Limb (tissue), 2 donors: ENCODE data around the gene ZNF747.
A peak's percentile ranks its signal among the peaks of the same experiment; 100 is the strongest.

Experiments used
- DNase-seq, 2 donors: peaks; one replicate each; pipeline ENCODE4 v3.0.0-alpha.2; 2016; ENCODE audit errors: extremely low spot score in 2 of 2

The ZNF747 gene

DNA sequence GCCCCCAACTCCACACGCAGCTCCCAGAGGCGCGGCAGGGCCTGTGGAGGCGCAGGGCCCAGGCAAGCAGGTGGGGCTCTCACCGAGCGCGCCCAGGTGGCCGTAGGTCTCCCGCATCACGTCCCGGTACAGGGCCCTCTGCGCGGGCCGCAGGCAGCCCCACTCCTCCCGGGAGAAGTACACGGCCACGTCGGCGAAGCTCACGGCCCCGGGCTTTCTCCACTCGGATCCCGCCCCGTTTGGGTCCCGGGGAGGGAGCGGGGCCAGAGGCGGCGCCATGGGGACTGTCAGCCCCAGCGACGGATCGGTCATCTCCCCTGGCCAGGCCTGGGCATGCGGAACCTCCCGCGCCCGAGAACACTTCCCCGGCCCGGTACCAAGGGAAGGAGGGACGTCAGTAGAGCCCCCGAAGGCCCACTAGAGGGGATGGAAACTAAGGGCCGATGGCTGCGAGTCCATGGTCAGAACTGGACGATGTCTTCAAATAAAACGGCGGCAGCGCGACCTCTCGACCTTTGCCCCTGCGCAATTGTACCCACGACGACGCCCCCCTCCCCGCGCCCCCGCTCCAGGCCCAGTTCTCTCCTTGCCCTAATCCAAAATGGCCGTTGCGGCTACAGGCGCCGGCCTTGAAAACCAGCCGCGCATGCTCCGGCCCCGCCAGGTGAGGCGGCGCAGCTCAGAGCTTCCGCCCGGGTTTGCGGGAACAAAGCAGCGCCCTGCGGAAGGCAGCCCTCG lies at the start of gene ZNF747:
ZNF747 (minus strand) TSS at position 491 of the 738 bp plus-strand sequence; CDS start at position 312, 179 bp downstream.
- DNase-seq: peak; percentile 88 to 95

DNA sequence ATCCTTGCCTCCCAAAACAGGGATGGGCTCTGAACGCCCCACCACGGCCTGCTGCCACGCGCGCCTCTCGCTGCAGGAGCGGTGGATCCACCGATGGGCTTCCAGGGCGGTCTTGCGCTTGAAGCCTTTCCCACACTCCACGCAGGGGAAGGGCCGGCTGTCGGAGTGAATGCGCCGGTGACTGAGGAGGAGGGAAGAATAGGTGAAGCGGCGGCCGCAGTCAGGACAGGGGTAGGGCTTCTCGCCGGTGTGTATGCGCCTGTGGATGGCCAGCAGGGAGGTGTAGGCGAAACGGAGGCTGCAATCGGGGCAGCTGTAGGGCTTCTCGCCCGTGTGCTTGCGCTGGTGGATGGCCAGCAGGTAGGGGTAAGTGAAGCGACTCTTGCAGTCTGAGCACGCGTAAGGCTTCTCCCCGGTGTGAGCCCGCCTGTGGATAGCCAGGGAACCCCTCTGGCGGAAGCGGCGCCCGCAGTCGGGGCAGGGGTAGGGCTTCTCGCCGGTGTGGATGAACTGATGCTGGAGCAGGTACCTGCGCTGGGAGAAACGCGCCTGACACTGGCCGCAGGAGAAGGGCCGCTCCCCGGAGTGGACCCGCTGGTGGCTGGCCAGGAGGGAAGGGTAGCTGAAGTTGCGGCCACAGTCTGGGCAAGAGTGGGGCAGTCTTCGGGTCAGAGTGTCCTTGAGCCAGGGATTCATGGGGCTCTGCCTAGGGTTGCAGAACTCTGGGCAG lies 48.1 kb upstream of the ZNF747 start:
- DNase-seq: no peak

DNA sequence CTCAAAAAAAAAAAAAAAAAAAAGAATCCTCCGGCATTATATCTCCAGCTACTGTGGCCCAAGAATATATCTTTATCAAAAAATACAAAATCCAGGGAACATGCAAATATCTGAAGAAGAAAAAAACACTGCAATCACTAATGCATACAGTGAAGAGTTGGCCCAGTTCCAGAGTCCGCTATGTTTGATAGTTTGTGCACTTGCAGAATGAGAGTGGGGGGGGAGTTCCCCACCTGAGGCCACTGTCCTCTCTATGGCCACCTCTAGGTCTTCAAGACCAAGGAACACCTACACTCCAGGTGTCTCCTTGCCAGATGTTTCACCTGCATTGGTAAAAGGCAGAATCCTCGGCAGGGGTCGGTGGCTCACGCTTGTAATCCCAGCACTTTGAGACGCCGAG lies 46.8 kb upstream of the ZNF747 start:
- DNase-seq: no peak

- DNase-seq: no peak
These were observed 40.0 kb upstream of the ZNF747 start for GRCh38 chr16:30574678-30575077.

- DNase-seq: peak; percentile 95 to 96
These were observed 37.0 kb upstream of the ZNF747 start, which contains the start of gene ZNF688 for GRCh38 chr16:30571445-30572322. Gene ZNF688, minus strand, starts transcription at chr16:30571714. Its CDS starts 85 bp downstream, at chr16:30571629.

DNA sequence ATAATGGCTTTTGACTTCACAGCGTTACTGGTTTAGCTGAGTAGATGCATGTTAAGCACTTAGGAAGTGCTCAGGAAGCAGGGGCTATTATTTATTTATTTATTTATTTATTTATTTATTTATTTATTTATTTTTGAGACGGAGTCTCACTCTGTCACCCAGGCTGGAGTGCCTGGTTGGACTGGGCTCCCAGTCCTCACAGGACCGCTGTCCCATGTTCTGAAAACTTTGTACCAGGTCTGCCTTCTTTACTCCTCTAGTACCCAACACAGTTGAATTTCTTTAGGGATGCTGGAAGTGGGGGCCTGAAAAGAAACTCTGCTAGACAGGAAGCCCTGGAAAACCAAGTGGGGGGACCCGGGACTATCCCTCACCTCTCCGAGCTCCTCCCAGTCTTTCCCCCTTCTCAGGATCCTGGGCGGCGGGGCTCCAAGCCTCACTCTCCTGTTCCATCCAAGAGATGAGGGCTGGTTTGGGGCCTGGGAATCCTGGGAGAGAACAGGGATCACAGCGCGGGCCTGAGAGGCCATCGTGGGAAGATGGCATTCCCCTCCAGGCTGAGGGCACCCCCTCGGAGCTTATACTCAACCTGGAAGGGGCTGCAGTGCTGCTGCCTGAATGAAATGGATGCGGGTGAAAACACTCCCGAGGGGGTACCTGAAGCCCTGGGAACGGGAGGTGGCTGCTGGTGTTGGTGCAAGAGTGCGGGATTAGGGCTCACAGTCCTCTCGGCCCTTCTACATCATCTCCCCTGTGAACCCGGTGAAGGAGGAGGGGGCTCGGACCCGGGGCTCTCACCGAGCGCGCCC lies 36.2 kb upstream of the ZNF747 start:
- DNase-seq: peak; percentile 19 to 75

- DNase-seq: no peak
These were observed 35.3 kb upstream of the ZNF747 start for GRCh38 chr16:30569746-30570635.

GRCh38 chr16:30569281-30569680 lies 34.6 kb upstream of the ZNF747 start:
- no peak for DNase-seq

- no peak for DNase-seq
These were observed 33.5 kb upstream of the ZNF747 start for GRCh38 chr16:30567991-30568638.

- DNase-seq: no peak
These were observed 32.7 kb upstream of the ZNF747 start for GRCh38 chr16:30567160-30567990.

- DNase-seq: no peak
These were observed 31.9 kb upstream of the ZNF747 start for GRCh38 chr16:30566531-30566930.

GRCh38 chr16:30565984-30566383 lies 31.3 kb upstream of the ZNF747 start:
- DNase-seq: no peak

DNA sequence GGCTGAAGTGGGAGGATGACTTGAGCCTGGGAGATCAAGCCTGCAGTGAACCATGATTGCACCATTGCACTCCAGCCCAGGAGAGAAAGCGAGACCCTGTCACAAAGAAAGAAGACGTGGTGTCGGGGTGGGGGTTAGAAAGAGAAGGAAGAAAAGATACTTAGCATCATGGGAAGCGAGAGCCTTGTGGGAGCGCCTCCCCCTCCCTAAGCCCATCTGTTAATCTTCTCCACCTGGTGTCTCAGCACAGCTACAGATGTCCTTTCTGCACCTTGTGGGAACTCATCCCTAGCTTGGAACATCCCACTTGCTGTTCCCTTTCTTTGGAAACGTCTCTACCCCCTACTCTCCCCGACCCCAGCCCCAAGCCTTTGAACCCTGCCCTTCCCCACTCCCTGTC lies 30.9 kb upstream of the ZNF747 start:
- no peak for DNase-seq

DNA sequence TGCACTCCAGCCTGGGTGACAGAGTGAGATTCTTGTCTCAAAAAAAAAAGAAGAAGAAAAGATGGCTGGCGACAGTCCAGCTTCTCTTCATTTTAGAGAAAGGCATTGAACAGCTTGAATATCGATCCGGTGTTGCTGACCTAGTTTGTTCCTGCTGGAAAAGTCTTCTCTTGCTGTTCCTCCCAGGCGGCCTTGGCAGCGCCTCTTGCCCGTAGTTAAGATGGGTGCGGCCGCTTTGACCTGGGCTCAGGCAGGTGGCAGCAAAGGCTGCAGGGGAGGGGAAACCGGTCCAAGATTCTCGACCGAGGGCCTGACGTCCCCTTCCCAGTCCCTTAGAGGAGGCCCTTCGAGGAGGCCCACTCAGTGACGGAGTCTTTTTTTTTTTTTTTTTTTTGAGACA lies 27.4 kb upstream of the ZNF747 start:
- no peak for DNase-seq

- no peak for DNase-seq
These were observed 26.6 kb upstream of the ZNF747 start for GRCh38 chr16:30561089-30561816.

DNA sequence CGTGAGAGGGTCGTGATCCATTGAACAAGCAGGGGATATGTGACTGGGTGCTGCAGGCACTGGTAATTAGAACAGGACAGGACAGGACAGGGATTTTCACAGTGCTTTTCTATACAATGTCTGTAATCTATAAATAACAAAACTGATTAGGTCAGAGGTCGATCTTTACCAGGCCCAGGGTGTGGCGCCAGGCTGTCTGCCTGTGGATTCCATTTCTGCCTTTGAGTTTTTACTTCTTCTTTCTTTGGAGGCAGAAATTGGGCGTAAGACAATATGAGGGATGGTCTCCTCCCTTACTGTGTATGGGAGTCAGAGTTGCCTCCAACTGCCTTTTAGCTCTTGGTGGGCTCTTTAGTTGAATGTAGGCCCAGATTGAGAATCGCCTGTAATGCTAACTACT lies 25.0 kb upstream of the ZNF747 start:
- no peak for DNase-seq

GRCh38 chr16:30558789-30559377 lies 24.2 kb upstream of the ZNF747 start:
- no peak for DNase-seq
